Mesothelial cell of epicardium (in vitro differentiated cells): ENCODE results near the gene LCLAT1. TPM values are rescaled to one million over a fixed set of nuclear protein-coding genes. Genes with fewer than 3 reads are reported as not detected.

Source experiments
- DNase-seq, 2 experiments: peaks; one replicate each; pipeline ENCODE4 v3.0.0; 2021; ENCODE audit warnings: low spot score in 2 of 2; ENCODE audit not compliant: unreplicated experiment in 2 of 2
- H3K27ac Mint-ChIP-seq: 2 replicates; pipeline ENCODE4 v1.8.0; 2021; ENCODE audit warnings: mixed read lengths
- H3K27me3 Mint-ChIP-seq: 2 replicates; pipeline ENCODE4 v1.8.0; 2021; ENCODE audit warnings: low read depth, mixed read lengths
- H3K36me3 Mint-ChIP-seq: 2 replicates; pipeline ENCODE4 v1.8.0; 2021; ENCODE audit warnings: mixed read lengths
- H3K4me1 Mint-ChIP-seq: 2 replicates; pipeline ENCODE4 v1.8.0; 2021; ENCODE audit warnings: mixed read lengths
- H3K4me3 Mint-ChIP-seq: 2 replicates; pipeline ENCODE4 v1.8.0; 2021; ENCODE audit warnings: mild to moderate bottlenecking, moderate library complexity, mixed read lengths
- H3K9me3 Mint-ChIP-seq: 2 replicates; pipeline ENCODE4 v1.8.0; 2021; ENCODE audit warnings: mixed read lengths
- total RNA-seq: library from RNA; stranded (reverse); gene quantifications from 3 replicates; pipeline ENCODE4 v1.2.1, GENCODE V29; 2021
- TF ChIP-seq, protein P1 (sequence below): fragments of 200-600 bp; sonication (generic); IDR thresholded peaks from one replicate; pipeline ENCODE4 v1.5.0; 2021; ENCODE audit warnings: antibody characterized with exemption; ENCODE audit not compliant: unreplicated experiment

The LCLAT1 gene
- total RNA-seq, 1 donor from 2014 or later: 23.2 TPM

DNA sequence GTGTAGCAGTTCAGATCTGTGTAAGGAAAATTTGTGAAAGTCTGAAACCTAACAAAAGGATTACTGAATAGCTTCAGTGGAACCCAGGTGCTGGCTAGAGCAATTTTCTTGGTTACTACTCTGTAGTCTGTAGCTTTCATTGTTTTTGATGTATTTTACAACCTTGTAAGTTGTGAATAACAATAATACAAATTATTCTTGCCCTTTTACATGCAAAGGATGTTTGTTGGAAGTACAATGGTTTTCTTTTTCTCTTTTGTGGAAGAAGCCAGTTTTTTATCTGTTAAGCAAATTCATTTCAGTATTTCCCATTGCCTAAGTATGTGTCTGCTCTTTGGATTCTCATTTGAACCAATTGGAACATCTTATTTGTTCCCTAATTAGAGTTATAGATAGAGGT, 10.2 kb downstream of the LCLAT1 start:
- DNase-seq: no peak
- TF ChIP-seq, protein P1, sequence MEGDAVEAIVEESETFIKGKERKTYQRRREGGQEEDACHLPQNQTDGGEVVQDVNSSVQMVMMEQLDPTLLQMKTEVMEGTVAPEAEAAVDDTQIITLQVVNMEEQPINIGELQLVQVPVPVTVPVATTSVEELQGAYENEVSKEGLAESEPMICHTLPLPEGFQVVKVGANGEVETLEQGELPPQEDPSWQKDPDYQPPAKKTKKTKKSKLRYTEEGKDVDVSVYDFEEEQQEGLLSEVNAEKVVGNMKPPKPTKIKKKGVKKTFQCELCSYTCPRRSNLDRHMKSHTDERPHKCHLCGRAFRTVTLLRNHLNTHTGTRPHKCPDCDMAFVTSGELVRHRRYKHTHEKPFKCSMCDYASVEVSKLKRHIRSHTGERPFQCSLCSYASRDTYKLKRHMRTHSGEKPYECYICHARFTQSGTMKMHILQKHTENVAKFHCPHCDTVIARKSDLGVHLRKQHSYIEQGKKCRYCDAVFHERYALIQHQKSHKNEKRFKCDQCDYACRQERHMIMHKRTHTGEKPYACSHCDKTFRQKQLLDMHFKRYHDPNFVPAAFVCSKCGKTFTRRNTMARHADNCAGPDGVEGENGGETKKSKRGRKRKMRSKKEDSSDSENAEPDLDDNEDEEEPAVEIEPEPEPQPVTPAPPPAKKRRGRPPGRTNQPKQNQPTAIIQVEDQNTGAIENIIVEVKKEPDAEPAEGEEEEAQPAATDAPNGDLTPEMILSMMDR: no peak
- peaks cover 27% of the 10 kb centered on the region for H3K4me1 Mint-ChIP-seq
- peaks cover 3% of the 10 kb centered on the region for H3K9me3 Mint-ChIP-seq
- no peak overlapping the region for H3K4me3 Mint-ChIP-seq
- H3K36me3 Mint-ChIP-seq: peaks cover 6% of the 10 kb centered on the region
- no peak overlapping the region for H3K27ac Mint-ChIP-seq
- no peaks in the 10 kb centered on the region for H3K27me3 Mint-ChIP-seq

DNA sequence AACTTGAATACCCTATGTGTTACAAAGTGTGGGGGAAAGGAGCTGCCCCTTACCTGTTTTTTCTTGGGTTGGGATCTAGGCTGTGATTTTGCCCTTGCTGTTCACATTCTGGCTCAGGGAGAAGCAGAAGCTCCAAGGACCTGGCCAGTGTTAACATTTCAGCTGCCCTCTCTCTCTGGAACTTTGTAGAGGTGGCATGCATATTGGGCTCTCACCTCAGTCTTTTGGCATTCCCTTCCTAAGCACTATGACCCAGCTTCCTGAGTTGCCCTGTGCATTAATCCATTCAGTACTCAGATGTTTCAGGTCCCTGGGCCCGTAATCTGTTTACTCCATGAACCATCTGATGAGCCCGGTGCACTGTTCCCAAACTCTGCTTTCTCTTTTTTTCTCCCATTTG, 12.1 kb downstream of the LCLAT1 start:
- H3K36me3 Mint-ChIP-seq: peaks cover 6% of the 10 kb centered on the region
- H3K9me3 Mint-ChIP-seq: peaks cover 3% of the 10 kb centered on the region
- H3K4me1 Mint-ChIP-seq: peaks cover 16% of the 10 kb centered on the region
- TF ChIP-seq, protein P1: no peak
- H3K27ac Mint-ChIP-seq: no peak overlapping the region
- no peak overlapping the region for H3K4me3 Mint-ChIP-seq
- no peak for DNase-seq
- H3K27me3 Mint-ChIP-seq: no peaks in the 10 kb centered on the region

DNA sequence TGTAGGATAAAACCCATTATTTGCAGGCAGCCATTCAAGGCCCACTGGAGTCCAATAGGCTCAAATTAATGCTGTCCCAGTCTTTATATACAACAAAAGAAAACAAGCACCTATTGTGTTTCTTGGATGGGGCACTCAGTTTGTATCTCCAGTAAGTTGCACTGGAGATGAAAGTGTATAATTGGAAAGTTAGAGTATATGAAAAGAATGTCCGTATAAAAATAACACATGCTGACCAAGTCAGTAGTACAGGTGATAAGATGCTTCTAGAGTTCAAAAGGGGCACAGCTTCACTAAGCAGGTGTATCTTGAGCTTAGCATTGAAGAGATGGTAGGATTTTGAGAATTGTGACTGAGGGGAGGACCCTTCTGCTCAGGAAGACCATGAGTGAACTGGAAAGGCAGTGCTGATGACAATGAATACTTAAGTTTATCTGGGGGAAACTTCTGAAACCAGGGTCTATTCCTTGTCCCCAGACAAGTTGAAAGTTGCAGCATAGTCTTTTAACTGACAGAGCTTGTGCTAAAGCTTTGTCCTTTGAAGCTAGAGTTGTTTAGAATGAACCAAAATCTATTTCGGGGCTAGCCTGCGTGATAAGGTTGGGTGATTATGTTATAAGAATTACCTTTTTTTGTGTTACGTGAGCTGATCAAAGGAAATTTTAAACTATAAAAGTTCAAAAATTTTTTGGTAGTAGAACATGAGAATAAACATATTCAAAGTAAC, 15.2 kb downstream of the LCLAT1 start:
- H3K27ac Mint-ChIP-seq: no peak overlapping the region
- TF ChIP-seq, protein P1: no peak
- peaks cover 3% of the 10 kb centered on the region for H3K9me3 Mint-ChIP-seq
- peaks cover 6% of the 10 kb centered on the region for H3K36me3 Mint-ChIP-seq
- peaks cover 2% of the 10 kb centered on the region for H3K4me1 Mint-ChIP-seq
- no peaks in the 10 kb centered on the region for H3K27me3 Mint-ChIP-seq
- DNase-seq: no peak
- no peak overlapping the region for H3K4me3 Mint-ChIP-seq

DNA sequence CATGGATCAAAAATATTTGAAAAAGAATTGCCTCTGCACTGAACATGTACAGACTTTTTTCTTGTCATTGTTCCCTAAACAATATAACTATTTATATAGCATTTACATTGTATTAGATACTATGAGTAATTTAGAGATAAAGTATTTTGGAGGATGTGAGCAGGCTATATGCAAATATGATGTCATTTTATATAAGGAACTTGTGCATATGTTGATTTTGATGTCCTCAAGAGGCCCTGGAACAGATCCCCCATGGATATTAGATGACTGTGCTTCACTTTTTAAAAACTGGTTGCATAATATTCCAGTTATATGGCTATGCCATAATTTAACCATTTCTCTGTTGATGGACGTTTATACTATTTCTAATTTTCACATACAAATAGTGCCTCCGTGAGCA, 16.5 kb downstream of the LCLAT1 start:
- peaks cover 4% of the 10 kb centered on the region for H3K9me3 Mint-ChIP-seq
- no peak overlapping the region for H3K4me3 Mint-ChIP-seq
- DNase-seq: no peak
- H3K27ac Mint-ChIP-seq: no peak overlapping the region
- H3K4me1 Mint-ChIP-seq: peaks cover 2% of the 10 kb centered on the region
- peaks cover 11% of the 10 kb centered on the region for H3K36me3 Mint-ChIP-seq
- H3K27me3 Mint-ChIP-seq: no peaks in the 10 kb centered on the region
- TF ChIP-seq, protein P1: no peak

DNA sequence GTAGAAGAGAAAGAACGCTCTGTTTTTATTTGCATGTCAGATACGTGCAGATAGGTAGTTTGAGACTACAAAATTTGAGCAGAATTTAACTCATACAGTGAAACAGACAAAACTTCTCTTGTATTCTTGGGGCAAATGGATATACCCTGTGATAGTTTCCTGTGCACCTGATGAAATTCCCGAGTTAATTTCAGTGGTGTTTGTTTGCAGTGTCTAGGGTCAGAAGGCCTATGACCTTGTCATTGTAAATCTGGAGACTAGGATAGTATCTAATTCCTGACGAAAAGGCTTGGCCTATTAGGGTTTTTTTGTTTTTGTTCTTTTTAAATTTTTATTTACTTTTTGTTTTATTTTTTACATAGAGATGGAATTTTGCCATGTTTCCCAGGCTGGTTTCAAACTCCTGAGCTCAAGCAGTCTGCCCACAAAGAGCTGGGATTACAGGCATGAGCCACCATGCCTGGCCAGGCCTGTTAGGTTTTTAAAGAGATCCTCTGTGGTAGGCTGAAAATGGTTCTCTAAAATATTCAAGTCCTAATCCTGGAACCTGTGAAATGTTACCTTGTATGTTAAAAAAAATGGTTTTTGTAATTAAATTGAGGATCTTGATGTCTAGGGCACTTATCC, 17.6 kb downstream of the LCLAT1 start:
- peaks cover 13% of the 10 kb centered on the region for H3K9me3 Mint-ChIP-seq
- no peak for DNase-seq
- peaks cover 2% of the 10 kb centered on the region for H3K4me1 Mint-ChIP-seq
- no peak overlapping the region for H3K27ac Mint-ChIP-seq
- H3K36me3 Mint-ChIP-seq: peaks cover 19% of the 10 kb centered on the region
- no peak overlapping the region for H3K4me3 Mint-ChIP-seq
- TF ChIP-seq, protein P1: no peak
- H3K27me3 Mint-ChIP-seq: no peaks in the 10 kb centered on the region
